ENCODE results near the gene HINT1. TPM values are rescaled to one million over a fixed set of nuclear protein-coding genes. Genes with fewer than 3 reads are reported as not detected.

The HINT1 gene
- total RNA-seq, 2 experiments from 2014 or later = 232 to 246 TPM

- Mint-ChIP-seq H3K9me3 (ENCODE audit: insufficient read depth) (no peaks in the 10 kb centered on the region), H3K27ac (peak within 1 kb of the TSS; percentile 94), H3K4me1 (ENCODE audit: low read depth) (peaks cover 41% of the 10 kb centered on the region), H3K27me3 (ENCODE audit: low read depth) (no peaks in the 10 kb centered on the region), H3K4me3 (peak within 1 kb of the TSS; percentile 99), H3K36me3 (ENCODE audit: low read depth) (peaks cover 13% of the 10 kb centered on the region)
- POLR2A ChIA-PET = interaction anchor here (0.9 to 1.8 kb wide), 3 partner anchors 38 to 93 kb away, joined by 3 to 11 read pairs (median 8); partner anchors contain the start of gene CDC42SE2
- ATAC-seq = peak; percentile 97
- DNase-seq = peak; percentile 99
- CTCF ChIA-PET = interaction anchor here (0.9 kb wide), 1 partner anchor 24 kb away, joined by 3 read pairs; no protein-coding TSS in a partner anchor
Measured at GRCh38 chr5:131170540-131171275, 5.7 kb upstream of the HINT1 start, which contains the start of gene LYRM7. LYRM7 (plus strand) TSS chr5:131170944; CDS start chr5:131171021, 77 bp downstream.

- Mint-ChIP-seq H3K27me3 (ENCODE audit: low read depth) (no peaks in the 10 kb centered on the region), H3K9me3 (ENCODE audit: insufficient read depth) (no peaks in the 10 kb centered on the region)
Measured at GRCh38 chr5:131169810-131170539, 4.9 kb upstream of the HINT1 start.

GRCh38 chr5:131167615-131168014, 2.6 kb upstream of the HINT1 start:
- POLR2A ChIA-PET = interaction anchor here (1.0 kb wide), 2 partner anchors 96 to 98 kb away, joined by 3 to 5 read pairs; partner anchors contain the start of gene CDC42SE2
- Mint-ChIP-seq H3K27ac (no peak overlapping the region), H3K27me3 (ENCODE audit: low read depth) (no peaks in the 10 kb centered on the region), H3K4me3 (no peak overlapping the region), H3K4me1 (ENCODE audit: low read depth) (peaks cover 38% of the 10 kb centered on the region), H3K36me3 (ENCODE audit: low read depth) (peaks cover 16% of the 10 kb centered on the region), H3K9me3 (ENCODE audit: insufficient read depth) (no peaks in the 10 kb centered on the region)
- no peak for DNase-seq
- no peak for ATAC-seq
- CTCF ChIA-PET = no interaction called here

More at GRCh38 chr5:131169810-131170539, 4.9 kb upstream of the HINT1 start:
- H3K27ac Mint-ChIP-seq = peak overlapping the region; percentile 94
- ChIA-PET POLR2A (interaction anchor here (0.7 kb wide), 1 partner anchor 97 kb away, joined by 3 read pairs; no protein-coding TSS in a partner anchor), CTCF (interaction anchor here (1.4 kb wide), 1 partner anchor 95 kb away, joined by 3 read pairs; no protein-coding TSS in a partner anchor)
- H3K36me3 Mint-ChIP-seq (ENCODE audit: low read depth) = peaks cover 13% of the 10 kb centered on the region
- ATAC-seq = no peak
- peaks cover 47% of the 10 kb centered on the region for H3K4me1 Mint-ChIP-seq (ENCODE audit: low read depth)
- H3K4me3 Mint-ChIP-seq = peak overlapping the region; percentile 99
- no peak for DNase-seq

- H3K4me1 Mint-ChIP-seq (ENCODE audit: low read depth) = peaks cover 47% of the 10 kb centered on the region
- peaks cover 44% of the 10 kb centered on the region for H3K36me3 Mint-ChIP-seq (ENCODE audit: low read depth)
- peak; percentile 81 for ATAC-seq
- H3K9me3 Mint-ChIP-seq (ENCODE audit: insufficient read depth) = no peaks in the 10 kb centered on the region
- peak overlapping the region; percentile 98 for H3K27ac Mint-ChIP-seq
- H3K27me3 Mint-ChIP-seq (ENCODE audit: low read depth) = no peaks in the 10 kb centered on the region
- ChIA-PET CTCF (interaction anchor here (0.7 to 1.6 kb wide), 11 partner anchors 43 to 1055 kb away, joined by 3 to 11 read pairs (median 4); partner anchors contain the start of gene CDC42SE2), POLR2A (interaction anchor here (0.7 to 2.6 kb wide), 18 partner anchors 9 to 250 kb away, joined by 3 to 39 read pairs (median 6); partner anchors contain the start of gene CDC42SE2)
- peak; percentile 78 for DNase-seq
- H3K4me3 Mint-ChIP-seq = peak overlapping the region; percentile 96
Measured at GRCh38 chr5:131164191-131165118, 601 bp downstream of the HINT1 start.

- H3K36me3 Mint-ChIP-seq (ENCODE audit: low read depth) = peaks cover 54% of the 10 kb centered on the region
- ChIA-PET CTCF (interaction anchor here (0.7 to 1.7 kb wide), 9 partner anchors 16 to 1054 kb away, joined by 3 to 8 read pairs (median 3); no protein-coding TSS in a partner anchor), POLR2A (interaction anchor here (0.6 to 2.6 kb wide), 14 partner anchors 8 to 250 kb away, joined by 3 to 39 read pairs (median 5); partner anchors contain the start of gene CDC42SE2)
- H3K4me3 Mint-ChIP-seq = peak overlapping the region; percentile 86
- peaks cover 50% of the 10 kb centered on the region for H3K4me1 Mint-ChIP-seq (ENCODE audit: low read depth)
- peak overlapping the region; percentile 89 for H3K27ac Mint-ChIP-seq
- no peak for DNase-seq
- ATAC-seq = no peak
- H3K27me3 Mint-ChIP-seq (ENCODE audit: low read depth) = no peaks in the 10 kb centered on the region
- H3K9me3 Mint-ChIP-seq (ENCODE audit: insufficient read depth) = no peaks in the 10 kb centered on the region
Measured at GRCh38 chr5:131163276-131164119, 1.6 kb downstream of the HINT1 start.

- Mint-ChIP-seq H3K4me1 (ENCODE audit: low read depth) (peaks cover 52% of the 10 kb centered on the region), H3K27ac (peak overlapping the region; percentile 31), H3K27me3 (ENCODE audit: low read depth) (no peaks in the 10 kb centered on the region), H3K9me3 (ENCODE audit: insufficient read depth) (peaks cover 9% of the 10 kb centered on the region), H3K4me3 (no peak overlapping the region), H3K36me3 (ENCODE audit: low read depth) (peaks cover 74% of the 10 kb centered on the region)
- ChIA-PET POLR2A (interaction anchor here (1.5 kb wide), 1 partner anchor 104 kb away, joined by 3 read pairs; the partner anchor contains the start of gene CDC42SE2), CTCF (no interaction called here)
- DNase-seq = no peak
- no peak for ATAC-seq
Measured at GRCh38 chr5:131160134-131160533, 4.9 kb downstream of the HINT1 start.

- no peak for DNase-seq
- Mint-ChIP-seq H3K4me1 (ENCODE audit: low read depth) (peaks cover 38% of the 10 kb centered on the region), H3K36me3 (ENCODE audit: low read depth) (peaks cover 54% of the 10 kb centered on the region), H3K27ac (peak overlapping the region; percentile 39), H3K9me3 (ENCODE audit: insufficient read depth) (peaks cover 9% of the 10 kb centered on the region), H3K27me3 (ENCODE audit: low read depth) (no peaks in the 10 kb centered on the region), H3K4me3 (no peak overlapping the region)
- POLR2A ChIA-PET = no interaction called here
- ATAC-seq = no peak
- CTCF ChIA-PET = no interaction called here
Measured at GRCh38 chr5:131156957-131157356, 8.1 kb downstream of the HINT1 start.

- Mint-ChIP-seq H3K36me3 (ENCODE audit: low read depth) (peaks cover 50% of the 10 kb centered on the region), H3K9me3 (ENCODE audit: insufficient read depth) (peaks cover 9% of the 10 kb centered on the region), H3K27me3 (ENCODE audit: low read depth) (no peaks in the 10 kb centered on the region), H3K27ac (peak overlapping the region; percentile 39), H3K4me1 (ENCODE audit: low read depth) (peaks cover 34% of the 10 kb centered on the region), H3K4me3 (no peak overlapping the region)
- ChIA-PET CTCF (no interaction called here), POLR2A (no interaction called here)
- DNase-seq (no peak), ATAC-seq (no peak)
Measured at GRCh38 chr5:131156385-131156784, 8.7 kb downstream of the HINT1 start.

GRCh38 chr5:131151216-131151615, 13.8 kb downstream of the HINT1 start:
- H3K27ac Mint-ChIP-seq = no peak overlapping the region
- ChIA-PET CTCF (no interaction called here), POLR2A (interaction anchor here (0.6 kb wide), 1 partner anchor 9 kb away, joined by 3 read pairs; no protein-coding TSS in a partner anchor)
- no peak for ATAC-seq
- no peak for DNase-seq
- peaks cover 1% of the 10 kb centered on the region for H3K9me3 Mint-ChIP-seq (ENCODE audit: insufficient read depth)
- no peaks in the 10 kb centered on the region for H3K27me3 Mint-ChIP-seq (ENCODE audit: low read depth)
- no peak overlapping the region for H3K4me3 Mint-ChIP-seq
- peaks cover 9% of the 10 kb centered on the region for H3K36me3 Mint-ChIP-seq (ENCODE audit: low read depth)
- peaks cover 4% of the 10 kb centered on the region for H3K4me1 Mint-ChIP-seq (ENCODE audit: low read depth)

- DNase-seq (no peak), ATAC-seq (no peak)
- Mint-ChIP-seq H3K27me3 (ENCODE audit: low read depth) (no peaks in the 10 kb centered on the region), H3K27ac (no peak overlapping the region), H3K36me3 (ENCODE audit: low read depth) (peaks cover 2% of the 10 kb centered on the region), H3K4me3 (no peak overlapping the region), H3K9me3 (ENCODE audit: insufficient read depth) (no peaks in the 10 kb centered on the region), H3K4me1 (ENCODE audit: low read depth) (no peaks in the 10 kb centered on the region)
- CTCF ChIA-PET = no interaction called here
- POLR2A ChIA-PET = no interaction called here
Measured at GRCh38 chr5:131150408-131150807, 14.6 kb downstream of the HINT1 start.

All from activated CD8-positive, alpha-beta T cell treated with anti-CD3 and anti-CD28 coated beads, Interleukin-2, amount 10 ng/mL, durations not matched to agents 7 days and 5 days (primary cell).